Loucy (cell line): ENCODE measurements around the gene SLC30A3.

Source experiments
- H2AFZ ChIP-seq: fragments of 200-600 bp; sonication (generic); 2 replicates; pipeline ENCODE4 v1.6.0; 2016; ENCODE audit warnings: antibody characterized with exemption, mild to moderate bottlenecking, low read length, moderate library complexity
- H3F3A ChIP-seq: fragments of 200-600 bp; 2 replicates; pipeline ENCODE4 v1.6.0; 2016; ENCODE audit warnings: antibody characterized with exemption, low read depth, mild to moderate bottlenecking
- H3K27me3 ChIP-seq: fragments of 200-600 bp; sonication (generic); 2 replicates; pipeline ENCODE4 v1.6.1; 2014; ENCODE audit warnings: low read length, mild to moderate bottlenecking; ENCODE audit not compliant: insufficient read depth, poor library complexity, severe bottlenecking
- H3K36me3 ChIP-seq: fragments of 200-600 bp; sonication (generic); 2 replicates; pipeline ENCODE4 v1.6.1; 2016; ENCODE audit warnings: low read length; ENCODE audit not compliant: insufficient read depth
- H3K4me1 ChIP-seq: fragments of 200-600 bp; sonication (generic); 2 replicates; pipeline ENCODE4 v1.5.1; 2014; ENCODE audit warnings: low read length, mild to moderate bottlenecking; ENCODE audit not compliant: insufficient read depth, poor library complexity, severe bottlenecking
- H3K4me2 ChIP-seq: fragments of 200-600 bp; sonication (generic); 2 replicates; pipeline ENCODE4 v1.6.0; 2014; ENCODE audit warnings: antibody characterized with exemption, low read length, low read depth, mild to moderate bottlenecking; ENCODE audit not compliant: poor library complexity, severe bottlenecking
- H3K4me3 ChIP-seq: fragments of 200-600 bp; sonication (generic); 2 replicates; pipeline ENCODE4 v1.5.1; 2014; ENCODE audit warnings: low read length, mild to moderate bottlenecking, mixed read lengths; ENCODE audit not compliant: poor library complexity, severe bottlenecking
- H3K79me2 ChIP-seq: fragments of 200-600 bp; sonication (generic); 2 replicates; pipeline ENCODE4 v1.6.1; 2014; ENCODE audit warnings: low read length; ENCODE audit not compliant: insufficient read depth
- H3K9ac ChIP-seq: fragments of 200-600 bp; sonication (generic); 2 replicates; pipeline ENCODE4 v1.6.0; 2014; ENCODE audit warnings: mild to moderate bottlenecking, low read depth, low read length, moderate library complexity; ENCODE audit not compliant: poor library complexity, severe bottlenecking
- H3K9me2 ChIP-seq: fragments of 200-600 bp; sonication (generic); replicated peaks from 2 replicates; pipeline ENCODE4 v1.6.1; 2016; ENCODE audit warnings: low read depth, low read length, mixed read lengths
- H3K9me3 ChIP-seq: fragments of 200-600 bp; sonication (generic); 2 replicates; pipeline ENCODE4 v1.6.1; 2014; ENCODE audit warnings: mild to moderate bottlenecking, antibody characterized with exemption, low read length, low read depth; ENCODE audit not compliant: insufficient read depth
- H4K20me1 ChIP-seq: fragments of 200-600 bp; sonication (generic); 2 replicates; pipeline ENCODE4 v1.6.0; 2014; ENCODE audit warnings: antibody characterized with exemption, low read length, mild to moderate bottlenecking; ENCODE audit not compliant: insufficient read depth, poor library complexity, severe bottlenecking
- CTCF ChIP-seq: fragments of 200-600 bp; sonication (generic); conservative IDR thresholded peaks from 2 replicates; pipeline ENCODE4 v1.5.1; 2014; ENCODE audit warnings: mild to moderate bottlenecking, antibody characterized with exemption, low read length
- EZH2phosphoT487 ChIP-seq: fragments of 200-600 bp; IDR thresholded peaks from 2 replicates; pipeline ENCODE4 v1.6.1; 2018; ENCODE audit warnings: antibody characterized with exemption, mild to moderate bottlenecking, moderate library complexity, borderline replicate concordance

SLC30A3 gene

GRCh38 chr2:27288610-27289009, 25.8 kb upstream of the SLC30A3 start:
- Histone ChIP-seq H3F3A (no peaks in the 10 kb centered on the region), H3K36me3 (no peaks in the 10 kb centered on the region), H4K20me1 (no peaks in the 10 kb centered on the region), H2AFZ (no peak overlapping the region), H3K4me1 (no peaks in the 10 kb centered on the region), H3K27me3 (no peaks in the 10 kb centered on the region), H3K4me3 (no peak overlapping the region), H3K9me3 (no peaks in the 10 kb centered on the region), H3K9me2 (no peaks in the 10 kb centered on the region), H3K79me2 (no peaks in the 10 kb centered on the region), H3K4me2 (no peak overlapping the region), H3K9ac (no peak overlapping the region)
- TF ChIP-seq EZH2phosphoT487 (no peak), CTCF (no peak)

- Histone ChIP-seq H3K4me2 (no peak overlapping the region), H4K20me1 (no peaks in the 10 kb centered on the region), H2AFZ (no peak overlapping the region), H3K9me2 (no peaks in the 10 kb centered on the region), H3F3A (no peaks in the 10 kb centered on the region), H3K27me3 (no peaks in the 10 kb centered on the region), H3K9ac (no peak overlapping the region), H3K36me3 (no peaks in the 10 kb centered on the region), H3K4me1 (no peaks in the 10 kb centered on the region), H3K9me3 (no peaks in the 10 kb centered on the region), H3K79me2 (no peaks in the 10 kb centered on the region), H3K4me3 (no peak overlapping the region)
- no peak for TF ChIP-seq CTCF
- no peak for TF ChIP-seq EZH2phosphoT487
Observed at GRCh38 chr2:27285481-27285880, 22.6 kb upstream of the SLC30A3 start.

- Histone ChIP-seq H3K4me1 (peaks cover 4% of the 10 kb centered on the region), H3F3A (no peaks in the 10 kb centered on the region), H3K9me2 (no peaks in the 10 kb centered on the region), H3K4me3 (no peak overlapping the region), H2AFZ (no peak overlapping the region), H3K4me2 (no peak overlapping the region), H3K9me3 (no peaks in the 10 kb centered on the region), H3K36me3 (no peaks in the 10 kb centered on the region), H3K27me3 (no peaks in the 10 kb centered on the region), H3K9ac (no peak overlapping the region), H4K20me1 (no peaks in the 10 kb centered on the region), H3K79me2 (no peaks in the 10 kb centered on the region)
- TF ChIP-seq EZH2phosphoT487 (no peak), CTCF (no peak)
Observed at GRCh38 chr2:27284996-27285395, 22.1 kb upstream of the SLC30A3 start.
